Panc1 (cell line): ENCODE data around the gene CDC42EP4. TPM values are rescaled to one million over a fixed set of nuclear protein-coding genes. Genes with fewer than 3 reads are reported as not detected.
A peak's percentile ranks its signal among the peaks of the same experiment; 100 is the strongest.
"Not testable (repeated sequence)": the region's sequence is repeated elsewhere in the genome, so short reads cannot be mapped to it uniquely, and the experiment has no call there.

Source experiments
- ATAC-seq: fragments of 200-7000 bp; cut with Tn5 transposase; 2 replicates; pipeline ENCODE4 v1.9.1; 2020; ENCODE audit warnings: mild to moderate bottlenecking, moderate library complexity
- BruUV-seq: library from RNA; stranded (reverse); fragments of 400-500 nt; replicated peaks from 2 replicates; lab custom pipeline; 2021; lab: Mats Ljungman, UMichigan
- CTCF ChIA-PET: fragments of 300-600 bp; sonication (Branson Sonifier 250); formaldehyde crosslinking; loops from one replicate; lab custom pipeline; 2022; ENCODE audit warnings: antibody characterized with exemption; lab: Charles Lee
- POLR2A ChIA-PET: fragments of 300-600 bp; sonication (Branson Sonifier 250); formaldehyde crosslinking; loops from one replicate; lab custom pipeline; 2022; ENCODE audit warnings: antibody characterized with exemption; lab: Charles Lee
- DNase-seq: peaks from one replicate; pipeline ENCODE4 v3.0.0-alpha.2; 2010; ENCODE audit warnings: low read depth, low spot score
- H3K27ac ChIP-seq: 2 replicates; pipeline ENCODE4 v1.5.1; 2011; ENCODE audit warnings: mild to moderate bottlenecking, low read length, inconsistent platforms
- H3K27me3 ChIP-seq: fragments of 200-500 bp; sonication (Bioruptor generic); 2 replicates; pipeline ENCODE4 v1.6.0; 2014; ENCODE audit warnings: low read length, inconsistent platforms; ENCODE audit not compliant: control insufficient read depth, insufficient read depth
- H3K36me3 ChIP-seq: fragments of 200-500 bp; sonication (Bioruptor generic); 2 replicates; pipeline ENCODE4 v1.5.1; 2014; ENCODE audit warnings: inconsistent platforms, mild to moderate bottlenecking, low read length, moderate library complexity; ENCODE audit not compliant: control insufficient read depth, insufficient read depth
- H3K4me1 ChIP-seq: 2 replicates; pipeline ENCODE4 v1.5.1; 2011; ENCODE audit warnings: inconsistent platforms, mild to moderate bottlenecking, low read length, moderate library complexity; ENCODE audit not compliant: control insufficient read depth, insufficient read depth
- H3K4me3 ChIP-seq, 2 experiments: 2 replicates each; pipeline ENCODE4 v1.5.1; 2011 to 2012; ENCODE audit warnings: low read depth in 2 of 2, low read length in 2 of 2, mild to moderate bottlenecking in 2 of 2, inconsistent platforms in 1 of 2, moderate library complexity in 1 of 2
- H3K9me3 ChIP-seq: fragments of 200-500 bp; sonication (Bioruptor generic); 2 replicates; pipeline ENCODE4 v1.5.1; 2014; ENCODE audit warnings: low read depth, mild to moderate bottlenecking, inconsistent platforms, low read length, moderate library complexity; ENCODE audit not compliant: control insufficient read depth, insufficient read depth
- POLR2AphosphoS5 ChIP-seq: IDR thresholded peaks from 2 replicates; pipeline ENCODE4 v1.6.1; 2012; ENCODE audit warnings: mild to moderate bottlenecking, low read depth, low read length, moderate library complexity
- REST ChIP-seq, 2 experiments: IDR thresholded peaks; 2 replicates each; pipeline ENCODE4 v1.6.1; 2011 to 2012; ENCODE audit warnings: low read depth in 2 of 2, control low read depth in 1 of 2, low read length in 1 of 2, mild to moderate bottlenecking in 1 of 2, moderate library complexity in 1 of 2; ENCODE audit not compliant: insufficient read depth in 1 of 2
- SIN3A ChIP-seq: IDR thresholded peaks from 2 replicates; pipeline ENCODE4 v1.6.1; 2012; ENCODE audit warnings: low read depth, mild to moderate bottlenecking, low read length, moderate library complexity, borderline replicate concordance; ENCODE audit not compliant: insufficient read depth
- TCF7L2 ChIP-seq: IDR thresholded peaks from 2 replicates; pipeline ENCODE4 v1.6.1; 2011; ENCODE audit warnings: mild to moderate bottlenecking, low read depth, low read length, inconsistent platforms
- in situ Hi-C: cut with HindIII; loops from 2 replicates; pipeline ENCODE4 v1.10.0; 2016; ENCODE audit warnings: low sequenced_read_pairs, low pct_unique_long_range_greater_than_20kb
- intact Hi-C: fragments of 100-400 bp; cut with micrococcal nuclease; formaldehyde crosslinking; loops from one replicate; pipeline ENCODE4 v1.10.0; 2022; ENCODE audit not compliant: unreplicated experiment
- total RNA-seq: library from RNA; stranded (reverse); gene quantifications from one replicate; pipeline ENCODE4 v1.2.1, GENCODE V29; 2021; ENCODE audit not compliant: unreplicated experiment
- TF ChIP-seq, protein P1 (sequence below): fragments of 450-650 bp; IDR thresholded peaks from 2 replicates; pipeline ENCODE4 v1.5.1; 2017; ENCODE audit warnings: mild to moderate bottlenecking

CDC42EP4 gene
- total RNA-seq, 1 experiment from 2014 or later, result 65.9 TPM

DNA sequence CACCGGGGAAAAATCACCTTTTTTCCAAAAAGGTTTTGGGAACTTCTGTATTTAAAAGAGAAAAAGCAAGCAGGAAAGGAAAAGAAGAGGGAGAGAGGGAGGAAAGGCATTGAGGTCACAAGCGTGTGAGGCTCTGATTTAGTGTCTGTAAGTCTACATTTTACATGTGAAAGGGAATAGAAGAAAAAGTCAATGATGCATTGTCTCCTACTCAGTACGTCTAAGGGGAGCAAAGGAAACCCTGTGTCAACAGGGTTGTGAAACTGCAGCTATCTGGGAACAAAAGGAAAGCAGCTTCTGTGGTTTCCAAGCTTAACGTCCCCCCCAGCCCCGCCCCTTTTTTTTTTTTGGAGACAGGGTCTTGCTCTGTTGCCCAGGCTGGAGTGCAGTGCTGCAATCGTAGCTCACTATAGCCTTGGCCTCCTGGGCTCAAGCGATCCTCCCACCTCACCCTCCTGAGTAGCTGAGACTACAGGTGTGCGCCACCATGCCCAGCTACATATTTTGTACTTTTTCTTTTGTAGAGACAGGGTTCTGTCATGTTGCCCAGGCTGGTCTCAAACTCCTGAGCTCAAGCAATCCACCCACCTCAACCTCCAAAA, 1.8 kb upstream of the CDC42EP4 start:
- peaks cover 4% of the 10 kb centered on the region; the same call in 1 of the 2 replicates for H3K36me3 ChIP-seq
- H3K9me3 ChIP-seq, result no peaks in the 10 kb centered on the region
- in situ Hi-C loops, result no loop called here
- no peaks in the 10 kb centered on the region for H3K27me3 ChIP-seq
- ChIA-PET POLR2A (interaction anchor here (0.6 kb wide), 2 partner anchors 10 to 28 kb away, joined by 3 to 11 read pairs; no protein-coding TSS in a partner anchor), CTCF (no interaction called here)
- DNase-seq (no peak), ATAC-seq (no peak)
- no peak for TF ChIP-seq REST (IDR thresholded peaks at IDR 0.05; ENCODE audit: insufficient read depth in 1 of 2, low read depth in 2 of 2, low read length in 1 of 2)
- TF ChIP-seq, protein P1, sequence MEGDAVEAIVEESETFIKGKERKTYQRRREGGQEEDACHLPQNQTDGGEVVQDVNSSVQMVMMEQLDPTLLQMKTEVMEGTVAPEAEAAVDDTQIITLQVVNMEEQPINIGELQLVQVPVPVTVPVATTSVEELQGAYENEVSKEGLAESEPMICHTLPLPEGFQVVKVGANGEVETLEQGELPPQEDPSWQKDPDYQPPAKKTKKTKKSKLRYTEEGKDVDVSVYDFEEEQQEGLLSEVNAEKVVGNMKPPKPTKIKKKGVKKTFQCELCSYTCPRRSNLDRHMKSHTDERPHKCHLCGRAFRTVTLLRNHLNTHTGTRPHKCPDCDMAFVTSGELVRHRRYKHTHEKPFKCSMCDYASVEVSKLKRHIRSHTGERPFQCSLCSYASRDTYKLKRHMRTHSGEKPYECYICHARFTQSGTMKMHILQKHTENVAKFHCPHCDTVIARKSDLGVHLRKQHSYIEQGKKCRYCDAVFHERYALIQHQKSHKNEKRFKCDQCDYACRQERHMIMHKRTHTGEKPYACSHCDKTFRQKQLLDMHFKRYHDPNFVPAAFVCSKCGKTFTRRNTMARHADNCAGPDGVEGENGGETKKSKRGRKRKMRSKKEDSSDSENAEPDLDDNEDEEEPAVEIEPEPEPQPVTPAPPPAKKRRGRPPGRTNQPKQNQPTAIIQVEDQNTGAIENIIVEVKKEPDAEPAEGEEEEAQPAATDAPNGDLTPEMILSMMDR, result no peak
- no peak for TF ChIP-seq POLR2AphosphoS5
- no peak for TF ChIP-seq SIN3A
- TF ChIP-seq TCF7L2, result no peak
- BruUV-seq, result no TSS peak
- H3K4me1 ChIP-seq, result peaks cover 11% of the 10 kb centered on the region
- H3K27ac ChIP-seq, result no peak overlapping the region
- intact Hi-C loops, result no loop called here
- H3K4me3 ChIP-seq, result no peak overlapping the region

- H3K4me3 ChIP-seq, H3K27me3 ChIP-seq, H3K9me3 ChIP-seq, BruUV-seq, intact Hi-C loops, DNase-seq, in situ Hi-C loops, ATAC-seq, POLR2A ChIA-PET, H3K36me3 ChIP-seq: not testable (repeated sequence)
- peaks cover 19% of the 10 kb centered on the region for H3K4me1 ChIP-seq
- H3K27ac ChIP-seq, result peak overlapping the region; percentile 87
- CTCF ChIA-PET, result interaction anchor here (0.6 to 1.1 kb wide), 2 partner anchors 21 to 890 kb away, joined by 3 to 12 read pairs; no protein-coding TSS in a partner anchor
Observed at GRCh38 chr17:73312887-73313286, 1.1 kb upstream of the CDC42EP4 start.

DNA sequence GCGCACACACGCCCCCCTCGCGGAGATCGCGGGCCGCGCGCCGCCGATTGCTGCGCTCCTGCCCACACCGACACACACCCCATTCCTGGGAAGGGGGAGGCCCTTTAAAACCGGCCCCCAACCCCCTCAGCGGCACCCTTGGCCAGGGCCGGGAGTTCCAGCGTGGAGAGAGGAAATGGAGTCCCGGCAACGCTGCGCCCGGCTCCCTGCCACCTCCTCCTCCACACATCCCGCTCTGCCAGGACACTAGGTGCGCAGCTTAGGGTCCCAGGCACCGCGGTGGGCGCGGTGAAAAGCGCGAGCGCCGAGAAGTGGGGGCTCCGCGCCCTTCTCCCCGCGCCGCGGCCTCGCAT, 397 bp downstream of the CDC42EP4 start:
- in situ Hi-C loops, result no loop called here
- Histone ChIP-seq H3K4me1 (peaks cover 31% of the 10 kb centered on the region), H3K27me3 (no peaks in the 10 kb centered on the region), H3K27ac (peak overlapping the region; percentile 86), H3K4me3 (peak overlapping the region; percentile 90), H3K9me3 (no peaks in the 10 kb centered on the region), H3K36me3 (peaks cover 4% of the 10 kb centered on the region; the same call in 1 of the 2 replicates)
- ATAC-seq, result peak; percentile 52
- DNase-seq, result no peak
- TF ChIP-seq REST (IDR thresholded peaks at IDR 0.05; ENCODE audit: insufficient read depth in 1 of 2, low read depth in 2 of 2, low read length in 1 of 2), result no peak
- 0 out of 2 replicates have a peak, but pooled peaks have one; percentile 4 for TF ChIP-seq POLR2AphosphoS5
- intact Hi-C loops, result no loop called here
- CTCF ChIA-PET, result interaction anchor here (0.5 to 5.7 kb wide), 3 partner anchors 20 to 390 kb away, joined by 3 to 34 read pairs (median 5); no protein-coding TSS in a partner anchor
- BruUV-seq, result no TSS peak
- POLR2A ChIA-PET, result interaction anchor here (1.1 kb wide), 1 partner anchor 58 kb away, joined by 3 read pairs; no protein-coding TSS in a partner anchor
